ENCODE data around the gene FHOD3. TPM values are rescaled to one million over a fixed set of nuclear protein-coding genes. Genes with fewer than 3 reads are reported as not detected.

Gene FHOD3
- total RNA-seq, 1 donor from 2014 or later = 8.9 TPM

- no peak for TF ChIP-seq CTCF (IDR thresholded peaks at IDR 0.05)
- Mint-ChIP-seq H3K36me3 (ENCODE audit: low read depth) (peaks cover 12% of the 10 kb centered on the region), H3K27ac (ENCODE audit: unreplicated experiment) (no peak overlapping the region), H3K4me1 (ENCODE audit: low read depth) (no peaks in the 10 kb centered on the region), H3K27me3 (ENCODE audit: low read depth) (peaks cover 2% of the 10 kb centered on the region), H3K4me3 (ENCODE audit: unreplicated experiment) (no peak overlapping the region), H3K9me3 (ENCODE audit: low read depth) (peaks cover 21% of the 10 kb centered on the region)
- no peak for DNase-seq (ENCODE audit: low spot score)
Observed at GRCh38 chr18:36680042-36680441, 382.5 kb downstream of the FHOD3 start.

GRCh38 chr18:36685580-36685979 is 388.1 kb downstream of the FHOD3 start:
- Mint-ChIP-seq H3K27ac (ENCODE audit: unreplicated experiment) (peak overlapping the region; percentile 34), H3K4me1 (ENCODE audit: low read depth) (no peaks in the 10 kb centered on the region), H3K9me3 (ENCODE audit: low read depth) (peaks cover 6% of the 10 kb centered on the region), H3K4me3 (ENCODE audit: unreplicated experiment) (no peak overlapping the region), H3K27me3 (ENCODE audit: low read depth) (peaks cover 4% of the 10 kb centered on the region), H3K36me3 (ENCODE audit: low read depth) (peaks cover 10% of the 10 kb centered on the region)
- no peak for TF ChIP-seq CTCF (IDR thresholded peaks at IDR 0.05)
- no peak for DNase-seq (ENCODE audit: low spot score)

- H3K27me3 Mint-ChIP-seq (ENCODE audit: low read depth) = peaks cover 4% of the 10 kb centered on the region
- no peak overlapping the region for H3K4me3 Mint-ChIP-seq (ENCODE audit: unreplicated experiment)
- peaks cover 6% of the 10 kb centered on the region for H3K9me3 Mint-ChIP-seq (ENCODE audit: low read depth)
- H3K27ac Mint-ChIP-seq (ENCODE audit: unreplicated experiment) = no peak overlapping the region
- DNase-seq (ENCODE audit: low spot score) = no peak
- H3K36me3 Mint-ChIP-seq (ENCODE audit: low read depth) = peaks cover 7% of the 10 kb centered on the region
- H3K4me1 Mint-ChIP-seq (ENCODE audit: low read depth) = no peaks in the 10 kb centered on the region
- TF ChIP-seq CTCF (IDR thresholded peaks at IDR 0.05) = peak; percentile 92
Observed at GRCh38 chr18:36688020-36688965, 390.8 kb downstream of the FHOD3 start.

GRCh38 chr18:36692371-36692770 is 394.9 kb downstream of the FHOD3 start:
- no peaks in the 10 kb centered on the region for H3K9me3 Mint-ChIP-seq (ENCODE audit: low read depth)
- H3K27ac Mint-ChIP-seq (ENCODE audit: unreplicated experiment) = no peak overlapping the region
- H3K4me1 Mint-ChIP-seq (ENCODE audit: low read depth) = no peaks in the 10 kb centered on the region
- H3K4me3 Mint-ChIP-seq (ENCODE audit: unreplicated experiment) = no peak overlapping the region
- H3K36me3 Mint-ChIP-seq (ENCODE audit: low read depth) = no peaks in the 10 kb centered on the region
- TF ChIP-seq CTCF (IDR thresholded peaks at IDR 0.05) = no peak
- H3K27me3 Mint-ChIP-seq (ENCODE audit: low read depth) = peaks cover 4% of the 10 kb centered on the region
- DNase-seq (ENCODE audit: low spot score) = no peak

- Mint-ChIP-seq H3K27me3 (ENCODE audit: low read depth) (peaks cover 4% of the 10 kb centered on the region), H3K9me3 (ENCODE audit: low read depth) (no peaks in the 10 kb centered on the region), H3K4me3 (ENCODE audit: unreplicated experiment) (no peak overlapping the region), H3K4me1 (ENCODE audit: low read depth) (no peaks in the 10 kb centered on the region), H3K27ac (ENCODE audit: unreplicated experiment) (no peak overlapping the region), H3K36me3 (ENCODE audit: low read depth) (no peaks in the 10 kb centered on the region)
- no peak for TF ChIP-seq CTCF (IDR thresholded peaks at IDR 0.05)
- no peak for DNase-seq (ENCODE audit: low spot score)
Observed at GRCh38 chr18:36692921-36693332, 395.4 kb downstream of the FHOD3 start.

All from chondrocyte (in vitro differentiated cells).